T follicular helper cell (primary cell): Measurements from ENCODE around the gene FAM156A.
"Not testable (repeated sequence)": the region's sequence is repeated elsewhere in the genome, so short reads cannot be mapped to it uniquely, and the experiment has no call there.

Source experiments
- DNase-seq: peaks from one replicate; pipeline ENCODE4 v3.0.0-alpha.2; 2020; ENCODE audit warnings: low read depth

The FAM156A gene

GRCh38 chrX:52966993-52967738 is 8.8 kb upstream of the FAM156A start:
- not testable (repeated sequence) for DNase-seq

GRCh38 chrX:52958961-52959360 is 643 bp upstream of the FAM156A start:
- DNase-seq: not testable (repeated sequence)

- not testable (repeated sequence) for DNase-seq
Measured at GRCh38 chrX:52949884-52950283, 8.4 kb downstream of the FAM156A start.

- not testable (repeated sequence) for DNase-seq
Measured at GRCh38 chrX:52949325-52949724, 9.0 kb downstream of the FAM156A start.

GRCh38 chrX:52948265-52948664 is 10.1 kb downstream of the FAM156A start:
- DNase-seq: not testable (repeated sequence)

GRCh38 chrX:52947501-52947900 is 10.8 kb downstream of the FAM156A start:
- not testable (repeated sequence) for DNase-seq

GRCh38 chrX:52945838-52946494 is 12.4 kb downstream of the FAM156A start:
- not testable (repeated sequence) for DNase-seq

GRCh38 chrX:52941728-52942127 is 16.6 kb downstream of the FAM156A start:
- not testable (repeated sequence) for DNase-seq

GRCh38 chrX:52940704-52941103 is 17.6 kb downstream of the FAM156A start:
- not testable (repeated sequence) for DNase-seq

- DNase-seq: not testable (repeated sequence)
Measured at GRCh38 chrX:52935470-52935784, 22.9 kb downstream of the FAM156A start.

GRCh38 chrX:52934704-52935469 is 23.4 kb downstream of the FAM156A start:
- DNase-seq: peak; percentile 91

- DNase-seq: no peak
Measured at GRCh38 chrX:52933976-52934703, 24.2 kb downstream of the FAM156A start.

GRCh38 chrX:52933213-52933612 is 25.1 kb downstream of the FAM156A start:
- DNase-seq: no peak

GRCh38 chrX:52930214-52930613 is 28.1 kb downstream of the FAM156A start:
- not testable (repeated sequence) for DNase-seq

- no peak for DNase-seq
Measured at GRCh38 chrX:52923781-52924241, 34.5 kb downstream of the FAM156A start.

GRCh38 chrX:52914704-52915103 is 43.6 kb downstream of the FAM156A start:
- DNase-seq: not testable (repeated sequence)

- DNase-seq: not testable (repeated sequence)
Measured at GRCh38 chrX:52913681-52914080, 44.6 kb downstream of the FAM156A start.

GRCh38 chrX:52909313-52909969 is 48.9 kb downstream of the FAM156A start:
- not testable (repeated sequence) for DNase-seq

GRCh38 chrX:52907900-52908299 is 50.4 kb downstream of the FAM156A start:
- not testable (repeated sequence) for DNase-seq

GRCh38 chrX:52907137-52907536 is 51.2 kb downstream of the FAM156A start:
- DNase-seq: not testable (repeated sequence)

- DNase-seq: not testable (repeated sequence)
Measured at GRCh38 chrX:52906072-52906471, 52.2 kb downstream of the FAM156A start.
